ENCODE data around the gene RING1.

Gene RING1

DNA sequence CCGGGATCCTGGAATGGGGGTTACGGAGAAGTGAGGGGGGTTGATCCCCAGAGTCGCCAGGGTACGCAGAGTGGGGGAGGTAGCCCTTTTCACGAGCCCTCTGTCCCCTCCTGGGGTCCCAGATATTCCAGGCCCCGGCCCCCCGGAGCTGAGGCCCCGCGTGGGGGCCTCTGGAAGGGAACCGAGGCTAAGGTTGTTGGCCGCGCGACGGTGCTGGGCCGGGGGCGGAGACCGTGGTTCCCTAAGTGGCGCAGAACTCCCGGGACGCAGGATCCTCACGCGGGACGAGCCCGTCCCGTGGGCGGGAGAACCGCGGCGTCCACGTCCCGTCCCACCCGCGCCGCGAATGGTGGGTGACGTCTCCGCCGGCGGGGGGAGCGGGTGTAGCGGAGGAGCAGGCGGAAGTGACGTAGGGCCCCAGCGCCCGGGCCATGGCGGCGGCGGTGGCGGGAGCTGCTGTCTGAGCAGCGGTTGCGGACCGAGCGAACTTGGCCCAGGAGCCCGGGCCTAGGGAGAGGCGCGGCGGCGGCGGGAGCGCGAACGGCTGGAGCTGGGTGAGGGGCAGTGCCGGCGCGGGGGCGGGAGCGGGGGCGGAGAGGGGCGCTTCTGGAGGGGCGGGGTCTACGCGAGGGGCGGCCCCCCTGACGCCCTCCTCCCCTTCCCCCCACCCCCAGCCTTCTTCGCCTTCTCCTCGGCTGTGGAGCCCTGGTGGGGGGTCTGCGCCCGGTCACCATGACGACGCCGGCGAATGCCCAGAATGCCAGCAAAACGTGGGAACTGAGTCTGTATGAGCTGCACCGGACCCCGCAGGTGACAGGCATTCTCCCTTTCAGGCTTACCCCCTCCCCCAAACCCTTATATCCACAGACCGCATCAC, at the start of gene RING1:
TSS of gene RING1 (plus strand) at position 410 of the 877 bp plus-strand sequence. CDS start at position 733, 323 bp downstream.
- no peaks in the 10 kb centered on the region for H3K9me3 Mint-ChIP-seq
- H3K4me3 Mint-ChIP-seq: peak within 1 kb of the TSS; percentile 92
- H3K27ac Mint-ChIP-seq: peak within 1 kb of the TSS; percentile 97
- DNase-seq (ENCODE audit: low spot score in 2 of 2) (peak; percentile 79 to 89), ATAC-seq (peak; percentile 48)
- peaks cover 78% of the 10 kb centered on the region for H3K36me3 Mint-ChIP-seq
- peaks cover 73% of the 10 kb centered on the region for H3K4me1 Mint-ChIP-seq

DNA sequence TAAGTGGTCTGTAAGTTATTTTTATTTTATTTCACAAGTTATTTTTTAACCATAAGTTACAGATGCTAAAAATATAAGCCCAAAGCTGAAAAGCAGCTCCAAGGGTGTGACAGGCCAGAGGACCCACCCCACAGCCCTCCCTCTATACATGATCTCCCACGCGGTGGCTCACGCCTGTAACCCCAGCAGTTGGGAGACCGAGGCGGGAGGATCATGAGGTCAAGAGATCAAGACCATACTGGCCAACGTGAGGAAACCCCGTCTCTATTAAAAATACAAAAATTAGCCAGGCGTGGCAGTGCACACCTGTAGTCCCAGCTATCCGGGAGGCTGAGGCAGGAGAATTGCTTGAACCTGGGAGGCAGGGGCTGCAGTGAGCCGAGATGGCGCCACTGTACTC, 48.2 kb upstream of the RING1 start:
- no peaks in the 10 kb centered on the region for H3K36me3 Mint-ChIP-seq
- ATAC-seq (no peak), DNase-seq (ENCODE audit: low spot score in 2 of 2) (no peak)
- no peak overlapping the region for H3K27ac Mint-ChIP-seq
- H3K4me3 Mint-ChIP-seq: no peak overlapping the region
- H3K9me3 Mint-ChIP-seq: no peaks in the 10 kb centered on the region
- peaks cover 15% of the 10 kb centered on the region for H3K4me1 Mint-ChIP-seq

DNA sequence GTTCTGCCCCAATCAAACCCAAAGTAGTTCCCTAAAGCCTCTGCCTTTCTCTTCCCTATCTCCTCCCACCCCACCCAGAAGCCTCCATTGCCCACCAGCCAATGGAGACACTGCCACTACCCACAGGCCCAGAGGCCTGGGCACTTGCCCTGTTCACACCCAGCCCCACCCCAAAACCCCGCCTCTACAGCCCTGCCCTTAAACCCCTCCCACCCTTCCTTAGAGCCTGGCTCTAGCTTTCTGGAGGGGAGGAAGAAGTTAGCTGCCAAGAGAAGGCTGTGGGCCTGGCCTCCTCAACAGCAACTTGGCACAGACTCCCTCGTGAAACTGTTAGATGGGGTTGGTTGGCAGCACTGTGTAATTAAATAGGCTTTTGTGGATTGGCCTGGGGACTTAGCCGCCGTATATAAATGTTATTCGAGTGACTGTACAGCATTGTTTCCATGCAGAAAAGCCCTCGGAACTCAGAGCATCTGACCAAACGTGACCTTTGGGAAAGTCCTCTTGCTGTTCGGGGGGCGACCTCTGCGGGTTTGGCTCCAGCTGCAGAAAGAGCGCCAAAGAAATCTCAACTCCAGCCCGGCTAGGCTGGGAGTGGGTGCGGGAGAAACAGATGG, 47.5 kb upstream of the RING1 start:
- Mint-ChIP-seq H3K4me3 (peak overlapping the region; percentile 81), H3K9me3 (no peaks in the 10 kb centered on the region), H3K36me3 (no peaks in the 10 kb centered on the region), H3K27ac (peak overlapping the region; percentile 91), H3K4me1 (peaks cover 15% of the 10 kb centered on the region)
- ATAC-seq: no peak
- DNase-seq (ENCODE audit: low spot score in 2 of 2): no peak

DNA sequence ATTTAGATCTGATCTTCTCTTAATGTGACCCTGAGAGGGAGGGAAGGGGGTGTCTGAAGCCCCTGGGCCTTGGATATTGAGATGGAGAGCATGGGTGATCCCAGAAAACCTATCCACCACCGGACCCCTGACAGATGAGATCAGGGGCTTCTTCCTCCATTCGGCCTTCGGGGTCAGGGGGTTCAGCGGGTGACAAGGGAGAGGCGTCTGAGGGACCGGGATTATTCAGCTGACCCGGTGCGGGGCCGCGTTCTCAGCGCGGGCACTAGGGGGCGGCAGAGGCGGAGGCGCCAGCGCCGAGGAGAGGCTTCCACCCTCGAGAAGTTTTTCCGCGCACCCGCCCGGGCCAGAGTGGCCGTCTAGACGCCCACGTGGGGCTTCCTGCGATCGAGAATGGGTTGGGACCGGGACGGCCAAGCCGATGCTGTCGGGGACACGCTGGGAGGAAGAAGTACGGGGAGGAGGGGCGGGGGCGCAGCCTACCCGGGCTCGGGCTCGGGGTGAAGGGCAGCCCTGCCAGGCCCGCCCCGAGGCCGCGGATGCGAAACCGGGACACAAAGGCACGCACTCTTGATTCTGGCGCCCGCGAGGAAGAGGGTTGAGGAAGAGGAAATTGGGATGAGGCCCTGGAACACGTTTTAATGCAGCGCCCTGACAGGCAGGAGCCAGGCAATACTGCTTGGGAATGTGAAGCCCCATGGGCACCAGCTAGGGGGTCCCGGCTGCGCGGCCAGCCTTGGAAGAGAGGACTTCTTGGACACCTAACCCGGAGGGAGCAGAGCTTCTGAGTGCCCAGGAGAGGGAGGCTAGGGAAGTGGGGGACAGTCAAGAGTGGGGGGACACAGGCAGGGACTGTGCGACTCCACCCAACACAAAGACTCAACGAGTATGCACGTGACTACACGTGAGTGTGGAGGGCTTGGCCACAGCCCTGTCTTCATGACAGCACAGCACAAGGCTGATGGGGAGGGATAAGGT, 46.7 kb upstream of the RING1 start:
- DNase-seq (ENCODE audit: low spot score in 2 of 2) (peak; percentile 93), ATAC-seq (peak; percentile 93)
- Mint-ChIP-seq H3K27ac (peak overlapping the region; percentile 91), H3K4me3 (peak overlapping the region; percentile 81), H3K4me1 (peaks cover 15% of the 10 kb centered on the region), H3K36me3 (no peaks in the 10 kb centered on the region), H3K9me3 (no peaks in the 10 kb centered on the region)

DNA sequence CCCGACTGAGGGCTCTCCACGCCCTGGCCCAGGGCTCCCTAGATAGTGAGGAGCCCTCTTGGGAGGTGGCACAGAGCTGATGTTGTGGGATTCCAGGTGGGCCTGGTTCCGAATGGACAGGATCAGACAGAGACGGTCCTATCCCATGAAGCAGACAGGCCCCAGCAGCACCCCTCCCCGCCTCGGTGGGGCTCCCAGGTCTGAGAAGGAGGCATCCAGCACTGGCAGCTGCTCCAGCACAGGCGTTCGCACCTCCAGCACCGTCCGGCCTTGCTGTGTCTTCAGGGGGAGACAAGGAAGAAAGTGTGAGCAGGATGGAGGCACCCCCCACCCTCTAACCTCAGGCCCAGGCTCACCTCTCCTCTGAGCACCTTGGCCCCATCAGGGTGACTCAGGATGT, 44.8 kb upstream of the RING1 start:
- no peak overlapping the region for H3K4me3 Mint-ChIP-seq

DNA sequence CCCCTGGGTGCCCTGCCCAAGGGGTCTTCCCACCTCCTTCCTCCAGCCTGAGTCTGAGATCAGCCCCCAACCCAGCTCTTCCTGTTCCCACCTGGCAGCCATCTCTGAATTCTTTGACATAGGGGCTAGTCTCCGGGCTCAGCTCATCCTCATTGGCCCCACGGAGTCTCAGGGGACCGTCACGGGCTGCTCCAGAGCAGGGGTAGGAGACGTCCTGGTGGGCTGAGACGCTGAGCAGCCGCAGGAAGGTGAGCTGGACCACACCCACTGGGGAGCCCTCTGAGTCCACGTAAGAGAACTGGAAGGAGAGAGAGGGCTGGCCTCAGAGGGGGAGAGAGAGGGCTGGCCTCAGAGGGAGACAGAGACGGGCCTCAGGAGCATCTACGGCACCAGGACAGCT, 44.1 kb upstream of the RING1 start:
- Mint-ChIP-seq H3K27ac (no peak overlapping the region), H3K4me3 (no peak overlapping the region), H3K36me3 (no peaks in the 10 kb centered on the region), H3K4me1 (peaks cover 19% of the 10 kb centered on the region), H3K9me3 (no peaks in the 10 kb centered on the region)
- ATAC-seq (no peak), DNase-seq (ENCODE audit: low spot score in 2 of 2) (no peak)

More for the DNA sequence above, 44.8 kb upstream of the RING1 start:
- ATAC-seq: no peak
- no peak for DNase-seq (ENCODE audit: low spot score in 2 of 2)
- Mint-ChIP-seq H3K4me1 (peaks cover 15% of the 10 kb centered on the region), H3K36me3 (no peaks in the 10 kb centered on the region), H3K27ac (no peak overlapping the region), H3K9me3 (no peaks in the 10 kb centered on the region)

DNA sequence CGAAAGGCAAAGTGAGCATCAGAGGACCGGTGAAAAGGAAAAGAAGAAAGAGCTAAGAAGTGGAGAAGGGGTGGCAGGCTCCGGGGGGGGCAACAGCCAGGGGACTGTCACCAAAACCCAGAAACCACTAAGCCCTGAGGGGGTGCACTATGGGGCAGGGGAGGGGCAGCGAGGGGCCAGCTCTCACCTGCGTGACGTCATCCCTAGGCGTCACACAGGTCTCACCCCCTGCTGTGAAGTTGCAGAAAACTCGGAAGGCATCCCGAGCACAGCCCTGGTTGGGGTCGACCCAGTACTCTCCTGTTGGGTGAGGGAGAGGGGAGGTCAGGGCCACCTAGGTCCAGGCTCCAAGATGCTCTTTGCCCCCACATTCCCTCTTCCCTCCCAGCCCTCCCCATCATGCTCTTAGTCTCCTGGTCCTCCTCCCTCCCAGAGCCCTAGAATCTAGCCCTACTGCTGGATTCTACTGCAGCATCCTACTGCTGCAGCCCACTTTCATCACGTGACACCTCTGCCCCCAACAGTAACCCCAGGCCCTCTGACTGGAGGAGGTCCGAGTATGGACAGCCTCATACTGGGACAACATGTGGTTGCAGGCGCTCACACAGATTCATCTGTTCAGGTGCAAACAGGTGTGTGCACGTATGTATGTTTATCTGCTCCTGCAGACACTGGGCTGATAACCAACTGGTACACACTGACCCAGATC, 43.5 kb upstream of the RING1 start:
- Mint-ChIP-seq H3K36me3 (no peaks in the 10 kb centered on the region), H3K9me3 (no peaks in the 10 kb centered on the region), H3K27ac (no peak overlapping the region), H3K4me3 (no peak overlapping the region), H3K4me1 (peaks cover 22% of the 10 kb centered on the region)
- DNase-seq (ENCODE audit: low spot score in 2 of 2): no peak
- ATAC-seq: no peak

DNA sequence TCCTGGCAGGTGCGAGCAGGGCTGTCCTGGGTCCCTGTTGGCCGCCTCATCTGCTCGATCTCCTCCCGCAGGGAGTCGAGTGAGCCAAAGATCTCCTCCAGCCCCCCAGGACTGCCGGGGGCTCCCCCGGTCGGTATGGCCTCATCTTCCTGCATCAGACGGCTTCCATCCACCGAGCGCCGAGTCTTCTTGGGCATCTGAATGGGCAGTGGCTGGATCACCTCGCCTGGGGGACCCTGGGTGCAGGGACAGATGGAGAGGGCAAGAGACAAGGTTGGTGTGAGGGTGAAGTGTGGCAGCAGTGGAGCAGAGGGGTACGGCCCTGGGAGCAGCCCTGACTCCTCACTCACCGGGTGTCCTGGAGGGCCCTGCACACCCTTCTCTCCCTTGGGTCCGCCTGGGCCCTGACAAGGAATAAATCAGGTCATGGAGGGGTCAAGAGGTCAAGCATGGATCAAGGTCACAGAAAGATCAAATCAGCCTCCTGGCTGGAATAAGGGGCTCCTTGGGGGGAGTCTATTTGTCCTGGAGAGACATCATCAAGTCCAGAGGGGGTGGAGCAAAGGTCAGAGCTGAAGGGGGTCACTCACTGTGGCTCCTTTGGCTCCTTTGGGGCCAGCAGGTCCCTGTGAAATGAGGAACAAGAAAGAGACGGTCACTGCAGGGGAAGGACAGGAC, 42.6 kb upstream of the RING1 start:
- H3K4me3 Mint-ChIP-seq: no peak overlapping the region
- no peaks in the 10 kb centered on the region for H3K36me3 Mint-ChIP-seq
- no peak for ATAC-seq
- H3K4me1 Mint-ChIP-seq: peaks cover 22% of the 10 kb centered on the region
- no peaks in the 10 kb centered on the region for H3K9me3 Mint-ChIP-seq
- peak overlapping the region; percentile 76 for H3K27ac Mint-ChIP-seq
- DNase-seq (ENCODE audit: low spot score in 2 of 2): no peak

DNA sequence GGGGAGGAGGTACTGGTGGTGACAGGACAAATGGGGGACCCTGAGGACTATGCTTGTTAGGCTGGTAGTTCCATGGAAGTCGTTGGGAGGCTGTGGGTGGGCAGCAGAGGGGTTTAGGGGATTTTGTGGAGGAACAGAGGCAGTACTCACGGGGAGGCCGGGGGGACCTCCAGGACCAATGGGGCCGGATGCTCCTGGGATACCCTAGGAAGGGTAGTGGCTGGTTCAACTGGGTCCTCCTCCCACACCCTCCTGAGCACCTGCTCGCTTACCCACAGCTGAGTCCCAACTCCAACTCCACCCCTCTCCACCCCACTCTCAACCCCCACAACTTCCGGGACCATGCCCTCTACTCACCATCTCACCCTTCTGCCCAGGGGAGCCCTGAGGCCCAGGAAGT, 41.9 kb upstream of the RING1 start:
- peaks cover 18% of the 10 kb centered on the region for H3K4me1 Mint-ChIP-seq
- no peaks in the 10 kb centered on the region for H3K36me3 Mint-ChIP-seq
- H3K9me3 Mint-ChIP-seq: no peaks in the 10 kb centered on the region
- no peak for DNase-seq (ENCODE audit: low spot score in 2 of 2)
- H3K4me3 Mint-ChIP-seq: no peak overlapping the region
- no peak for ATAC-seq
- H3K27ac Mint-ChIP-seq: no peak overlapping the region

DNA sequence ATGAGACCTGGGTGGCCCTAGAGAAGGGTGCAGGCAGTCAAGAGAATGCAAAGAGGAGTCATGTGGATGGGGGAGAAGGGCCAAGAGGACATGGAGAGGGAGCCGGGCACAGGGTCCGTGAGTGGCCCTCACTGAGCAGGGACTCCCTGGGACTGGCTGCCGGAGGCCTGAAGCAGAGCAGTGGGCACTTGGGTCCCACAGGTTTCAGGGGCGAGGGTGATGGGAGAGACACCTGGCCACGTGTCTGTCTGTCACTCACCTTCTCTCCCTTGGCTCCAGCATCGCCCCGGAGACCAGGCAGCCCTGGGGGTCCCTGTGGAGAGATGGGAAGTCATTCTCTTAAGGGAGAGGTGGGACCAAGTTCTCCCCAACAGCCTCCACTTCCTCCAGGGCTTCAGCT, 41.5 kb upstream of the RING1 start:
- Mint-ChIP-seq H3K9me3 (no peaks in the 10 kb centered on the region), H3K4me1 (peaks cover 14% of the 10 kb centered on the region), H3K27ac (no peak overlapping the region), H3K36me3 (no peaks in the 10 kb centered on the region), H3K4me3 (no peak overlapping the region)
- DNase-seq (ENCODE audit: low spot score in 2 of 2) (no peak), ATAC-seq (no peak)

DNA sequence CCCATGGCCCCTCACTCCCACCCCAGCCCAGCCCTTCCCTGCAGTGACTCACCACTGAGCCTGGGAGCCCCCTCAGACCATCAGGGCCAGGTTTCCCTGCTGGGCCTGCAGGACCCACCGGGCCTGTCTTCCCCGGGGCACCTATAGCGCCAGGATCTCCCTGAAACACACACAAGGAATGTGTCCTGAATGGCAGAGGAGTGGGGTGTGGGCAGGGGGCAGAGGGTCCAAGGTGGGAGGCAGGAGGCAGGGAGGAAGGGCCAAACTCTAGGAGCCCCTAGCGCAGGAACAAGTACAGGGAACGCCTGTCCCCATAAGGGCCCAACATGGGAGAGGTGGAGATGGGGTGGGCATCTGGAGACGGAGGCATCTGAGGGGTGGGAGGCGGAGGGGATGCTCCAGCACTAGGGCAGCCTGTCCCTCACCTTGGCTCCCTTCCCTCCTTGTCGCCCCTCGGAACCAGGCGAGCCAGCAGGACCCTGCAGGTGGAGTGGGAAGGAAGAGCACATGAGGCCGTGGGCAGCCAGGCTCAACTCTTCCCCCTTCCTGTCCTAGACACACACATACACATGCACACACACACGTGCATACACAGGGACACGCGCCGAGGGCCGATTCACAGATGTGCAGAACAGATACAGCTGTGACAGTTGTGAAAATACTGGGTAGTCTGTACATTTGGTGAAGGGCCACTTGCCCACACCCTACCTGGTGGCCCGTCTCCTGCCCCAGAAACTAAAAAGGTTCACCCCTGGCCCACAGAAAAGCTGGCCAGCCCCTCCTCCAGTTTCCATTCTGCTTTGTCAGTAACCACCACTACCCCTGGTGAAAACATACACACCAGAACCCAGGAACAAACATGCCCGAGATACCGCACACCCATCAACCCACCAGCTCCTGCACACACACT, 40.7 kb upstream of the RING1 start:
- Mint-ChIP-seq H3K9me3 (no peaks in the 10 kb centered on the region), H3K36me3 (no peaks in the 10 kb centered on the region), H3K27ac (no peak overlapping the region), H3K4me3 (no peak overlapping the region), H3K4me1 (peaks cover 7% of the 10 kb centered on the region)
- no peak for DNase-seq (ENCODE audit: low spot score in 2 of 2)
- no peak for ATAC-seq

DNA sequence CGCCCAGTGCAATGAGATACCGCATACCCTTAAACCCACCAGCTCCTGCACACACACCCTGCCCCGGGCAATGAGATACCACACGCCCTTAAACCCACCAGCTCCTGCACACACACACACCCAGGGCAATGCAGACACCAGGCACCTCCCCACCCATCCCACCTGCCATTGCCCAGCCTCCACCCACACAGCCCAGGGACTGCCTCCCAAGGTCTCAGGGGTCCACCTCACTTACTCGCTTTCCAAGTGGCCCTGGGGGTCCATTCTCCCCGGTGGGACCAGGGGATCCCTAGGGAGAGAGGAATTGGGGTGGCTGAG, 40.1 kb upstream of the RING1 start:
- no peaks in the 10 kb centered on the region for H3K36me3 Mint-ChIP-seq
- H3K27ac Mint-ChIP-seq: no peak overlapping the region
- H3K4me3 Mint-ChIP-seq: no peak overlapping the region
- no peaks in the 10 kb centered on the region for H3K9me3 Mint-ChIP-seq
- DNase-seq (ENCODE audit: low spot score in 2 of 2) (no peak), ATAC-seq (no peak)
- peaks cover 7% of the 10 kb centered on the region for H3K4me1 Mint-ChIP-seq

DNA sequence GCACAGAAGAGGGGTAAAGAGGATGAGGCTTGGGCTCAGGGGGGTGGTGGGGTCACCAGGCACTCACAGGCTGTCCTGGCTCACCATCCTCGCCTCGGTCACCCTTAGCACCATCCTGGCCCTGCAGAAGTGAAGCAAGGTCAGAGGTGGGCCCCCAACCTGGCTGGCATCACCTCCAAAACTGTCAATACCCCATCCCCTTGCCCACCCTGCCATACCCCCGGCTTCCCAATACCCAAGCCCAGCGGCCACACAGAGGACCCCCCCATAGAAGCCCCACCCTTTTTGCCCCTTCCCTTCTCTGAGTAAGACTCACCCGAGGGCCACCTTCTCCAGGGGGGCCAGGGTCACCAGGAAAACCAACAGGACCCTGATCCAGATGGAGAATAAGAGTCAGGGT, 39.7 kb upstream of the RING1 start:
- H3K9me3 Mint-ChIP-seq: no peaks in the 10 kb centered on the region
- no peak for ATAC-seq
- H3K4me1 Mint-ChIP-seq: peaks cover 7% of the 10 kb centered on the region
- no peaks in the 10 kb centered on the region for H3K36me3 Mint-ChIP-seq
- peak overlapping the region; percentile 32 for H3K27ac Mint-ChIP-seq
- no peak for DNase-seq (ENCODE audit: low spot score in 2 of 2)
- H3K4me3 Mint-ChIP-seq: no peak overlapping the region
